Parathyroid adenoma (tissue), 2 donors: ENCODE measurements around the gene DIAPH1.

Source experiments
- H2AFZ ChIP-seq: fragments of 300-600 bp; sonication (generic); one replicate; pipeline ENCODE4 v1.7.0; 2017; ENCODE audit warnings: antibody characterized with exemption, mild to moderate bottlenecking
- H3K27ac ChIP-seq: fragments of 300-600 bp; sonication (generic); one replicate; pipeline ENCODE4 v1.7.0; 2017
- H3K27me3 ChIP-seq: fragments of 300-600 bp; sonication (generic); one replicate; pipeline ENCODE4 v1.7.0; 2017; ENCODE audit warnings: low read length; ENCODE audit not compliant: control insufficient read depth, insufficient read depth
- H3K36me3 ChIP-seq: fragments of 300-600 bp; sonication (generic); one replicate; pipeline ENCODE4 v1.7.0; 2017; ENCODE audit warnings: low read length; ENCODE audit not compliant: control insufficient read depth, insufficient read depth
- H3K4me1 ChIP-seq: fragments of 300-600 bp; sonication (generic); one replicate; pipeline ENCODE4 v1.7.0; 2017; ENCODE audit warnings: control low read depth
- H3K4me2 ChIP-seq: fragments of 300-600 bp; sonication (generic); one replicate; pipeline ENCODE4 v1.7.0; 2017; ENCODE audit warnings: low read length
- H3K4me3 ChIP-seq: fragments of 300-600 bp; sonication (generic); one replicate; pipeline ENCODE4 v1.7.0; 2017; ENCODE audit warnings: low read depth, low read length
- H3K79me2 ChIP-seq: fragments of 300-600 bp; sonication (generic); one replicate; pipeline ENCODE4 v1.7.0; 2017; ENCODE audit warnings: control low read depth
- H3K9ac ChIP-seq: fragments of 300-600 bp; sonication (generic); one replicate; pipeline ENCODE4 v1.7.0; 2017; ENCODE audit warnings: mild to moderate bottlenecking
- H3K9me3 ChIP-seq: fragments of 300-600 bp; sonication (generic); one replicate; pipeline ENCODE4 v1.7.0; 2017; ENCODE audit warnings: low read length; ENCODE audit not compliant: control insufficient read depth
- TF ChIP-seq, protein P1 (sequence below): fragments of 300-600 bp; sonication (generic); IDR thresholded peaks from one replicate; pipeline ENCODE4 v1.7.0; 2017; ENCODE audit warnings: antibody characterized with exemption, mild to moderate bottlenecking
- donor health status: primary hyperparathyroidism.

Gene DIAPH1

DNA sequence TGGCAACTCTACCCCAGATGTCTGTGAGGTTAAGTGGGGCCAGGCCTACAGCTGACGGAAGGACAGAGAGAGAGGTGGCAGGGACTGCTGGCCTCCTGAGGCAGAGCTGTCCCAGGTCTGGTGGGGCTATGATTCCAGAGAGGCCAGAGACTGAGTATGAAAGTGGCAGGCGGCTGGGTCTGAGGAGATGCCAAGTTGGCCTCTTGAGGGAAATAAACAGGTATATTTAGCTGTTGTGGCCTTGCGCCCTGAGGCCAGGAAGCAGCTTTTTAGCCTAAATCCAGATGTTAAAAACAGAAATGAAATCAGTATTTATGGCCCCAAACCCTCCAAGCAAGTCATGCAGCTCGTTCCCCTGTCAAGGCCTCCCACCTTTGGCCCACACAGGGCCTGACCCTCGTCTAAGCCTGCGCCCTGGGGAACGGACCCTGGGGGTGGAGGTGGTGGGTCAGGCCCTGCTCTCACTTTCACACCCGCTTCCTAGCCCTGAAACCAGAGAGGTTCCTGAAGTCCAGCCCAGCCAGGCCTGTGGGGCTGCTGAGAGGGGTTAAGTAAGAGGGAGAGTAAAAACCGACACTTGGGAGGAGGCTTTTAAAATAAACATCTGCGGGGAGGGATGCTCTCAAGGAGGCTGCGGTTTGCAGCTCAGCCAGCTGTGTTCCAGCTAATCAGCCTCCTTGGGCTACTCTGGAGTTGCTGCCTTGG lies 111.3 kb downstream of the DIAPH1 start:
- Histone ChIP-seq H3K4me1 (peaks cover 23% of the 10 kb centered on the region), H3K4me3 (no peak overlapping the region), H3K27ac (peak overlapping the region; percentile 58), H3K9ac (no peak overlapping the region), H3K9me3 (no peaks in the 10 kb centered on the region), H3K36me3 (no peaks in the 10 kb centered on the region), H3K27me3 (no peaks in the 10 kb centered on the region), H3K79me2 (peaks cover 5% of the 10 kb centered on the region), H3K4me2 (no peak overlapping the region), H2AFZ (no peak overlapping the region)
- TF ChIP-seq, protein P1, sequence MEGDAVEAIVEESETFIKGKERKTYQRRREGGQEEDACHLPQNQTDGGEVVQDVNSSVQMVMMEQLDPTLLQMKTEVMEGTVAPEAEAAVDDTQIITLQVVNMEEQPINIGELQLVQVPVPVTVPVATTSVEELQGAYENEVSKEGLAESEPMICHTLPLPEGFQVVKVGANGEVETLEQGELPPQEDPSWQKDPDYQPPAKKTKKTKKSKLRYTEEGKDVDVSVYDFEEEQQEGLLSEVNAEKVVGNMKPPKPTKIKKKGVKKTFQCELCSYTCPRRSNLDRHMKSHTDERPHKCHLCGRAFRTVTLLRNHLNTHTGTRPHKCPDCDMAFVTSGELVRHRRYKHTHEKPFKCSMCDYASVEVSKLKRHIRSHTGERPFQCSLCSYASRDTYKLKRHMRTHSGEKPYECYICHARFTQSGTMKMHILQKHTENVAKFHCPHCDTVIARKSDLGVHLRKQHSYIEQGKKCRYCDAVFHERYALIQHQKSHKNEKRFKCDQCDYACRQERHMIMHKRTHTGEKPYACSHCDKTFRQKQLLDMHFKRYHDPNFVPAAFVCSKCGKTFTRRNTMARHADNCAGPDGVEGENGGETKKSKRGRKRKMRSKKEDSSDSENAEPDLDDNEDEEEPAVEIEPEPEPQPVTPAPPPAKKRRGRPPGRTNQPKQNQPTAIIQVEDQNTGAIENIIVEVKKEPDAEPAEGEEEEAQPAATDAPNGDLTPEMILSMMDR = no peak

DNA sequence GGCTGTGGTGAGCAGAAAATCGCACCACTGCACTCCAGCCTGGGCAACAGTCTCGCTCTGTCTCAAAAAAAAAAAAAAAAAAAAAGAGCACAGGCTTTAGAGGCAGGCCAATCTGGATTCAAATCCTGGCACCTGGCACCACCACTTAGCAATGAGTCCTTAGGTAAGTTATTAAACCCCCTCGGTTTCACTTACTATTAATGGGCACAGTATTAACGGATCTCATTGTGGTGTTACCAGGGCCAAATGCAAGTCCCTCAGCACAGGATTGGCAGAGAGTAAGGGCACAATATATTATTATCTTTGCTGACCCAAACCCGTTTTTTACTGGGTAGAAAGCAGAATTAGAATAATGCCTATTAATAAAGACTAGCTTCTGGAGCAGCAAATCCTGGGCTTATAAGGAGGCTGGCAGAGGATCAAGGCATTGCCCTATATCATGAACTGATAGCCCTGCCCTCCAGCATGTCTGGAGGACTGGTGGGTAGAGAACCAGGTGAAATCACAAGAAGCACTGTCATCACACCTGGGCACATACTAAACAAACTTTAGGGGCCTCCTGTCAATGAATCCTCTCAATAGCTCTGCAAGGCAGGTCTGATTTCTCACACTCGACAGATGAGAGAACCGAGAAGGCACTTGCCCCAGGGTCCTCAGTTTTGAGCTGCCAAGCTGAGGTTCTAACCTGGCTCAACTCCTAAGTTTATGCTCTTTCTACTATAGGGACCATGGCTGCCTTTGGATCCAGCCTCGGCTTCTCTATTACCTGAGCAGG lies 112.2 kb downstream of the DIAPH1 start:
- TF ChIP-seq, protein P1 = no peak
- Histone ChIP-seq H3K27me3 (no peaks in the 10 kb centered on the region), H3K4me2 (no peak overlapping the region), H3K4me3 (no peak overlapping the region), H2AFZ (no peak overlapping the region), H3K79me2 (peaks cover 4% of the 10 kb centered on the region), H3K9me3 (no peaks in the 10 kb centered on the region), H3K9ac (no peak overlapping the region), H3K4me1 (peaks cover 17% of the 10 kb centered on the region), H3K36me3 (no peaks in the 10 kb centered on the region), H3K27ac (peak overlapping the region; percentile 58)

DNA sequence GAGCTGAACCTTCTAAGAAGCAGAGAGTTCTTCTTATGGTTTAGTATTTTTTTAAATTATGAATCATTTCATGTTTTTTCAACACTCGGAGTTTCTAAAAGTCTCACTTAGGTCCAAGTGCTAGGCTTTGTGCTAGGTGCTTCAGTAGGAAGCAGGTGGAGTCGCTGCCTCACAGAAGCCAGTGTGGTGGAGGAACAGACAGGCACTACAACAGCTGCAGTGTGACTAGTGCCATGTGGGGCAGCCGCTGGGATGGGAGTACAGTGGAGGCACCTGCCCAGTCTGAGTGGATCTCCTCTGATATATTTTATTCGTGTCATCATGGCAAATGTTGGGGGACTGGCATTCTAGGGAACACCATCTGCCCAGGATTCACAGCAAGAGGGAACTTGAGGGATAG lies 114.6 kb downstream of the DIAPH1 start:
- Histone ChIP-seq H3K9me3 (no peaks in the 10 kb centered on the region), H3K4me2 (no peak overlapping the region), H3K36me3 (no peaks in the 10 kb centered on the region), H2AFZ (no peak overlapping the region), H3K27me3 (no peaks in the 10 kb centered on the region), H3K79me2 (peaks cover 3% of the 10 kb centered on the region), H3K4me3 (no peak overlapping the region), H3K9ac (no peak overlapping the region), H3K27ac (no peak overlapping the region), H3K4me1 (peaks cover 17% of the 10 kb centered on the region)
- TF ChIP-seq, protein P1 = no peak

DNA sequence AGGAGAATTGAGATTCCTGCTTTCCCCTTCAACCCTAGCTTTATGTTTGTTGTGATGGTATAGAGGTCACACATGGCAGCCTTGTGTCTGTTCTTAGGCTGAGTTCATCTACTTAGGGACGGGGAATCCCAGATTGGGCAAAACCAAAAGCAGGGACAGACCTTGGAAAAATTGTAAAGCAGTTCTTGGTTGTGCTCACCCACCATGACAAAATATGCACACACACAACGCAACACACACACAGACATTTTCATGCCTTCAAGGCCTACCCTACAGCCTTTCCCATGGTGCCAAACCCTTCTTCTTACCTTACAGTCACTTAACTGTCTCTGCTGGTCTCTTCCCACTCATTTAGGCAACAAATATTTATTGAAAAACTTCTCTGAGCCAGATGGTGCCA lies 115.1 kb downstream of the DIAPH1 start:
- Histone ChIP-seq H3K4me1 (peaks cover 16% of the 10 kb centered on the region), H3K9me3 (no peaks in the 10 kb centered on the region), H3K79me2 (peaks cover 3% of the 10 kb centered on the region), H3K36me3 (no peaks in the 10 kb centered on the region), H3K27me3 (no peaks in the 10 kb centered on the region), H3K9ac (no peak overlapping the region), H2AFZ (no peak overlapping the region), H3K27ac (no peak overlapping the region), H3K4me2 (no peak overlapping the region), H3K4me3 (no peak overlapping the region)
- TF ChIP-seq, protein P1 = no peak
